Measurements from ENCODE around the gene SOX8.

GRCh38 chr16:947255-947921, 34.2 kb upstream of the SOX8 start:
- TF ChIP-seq EP300 (IDR thresholded peaks at IDR 0.05), result no peak
- TF ChIP-seq, protein P1, sequence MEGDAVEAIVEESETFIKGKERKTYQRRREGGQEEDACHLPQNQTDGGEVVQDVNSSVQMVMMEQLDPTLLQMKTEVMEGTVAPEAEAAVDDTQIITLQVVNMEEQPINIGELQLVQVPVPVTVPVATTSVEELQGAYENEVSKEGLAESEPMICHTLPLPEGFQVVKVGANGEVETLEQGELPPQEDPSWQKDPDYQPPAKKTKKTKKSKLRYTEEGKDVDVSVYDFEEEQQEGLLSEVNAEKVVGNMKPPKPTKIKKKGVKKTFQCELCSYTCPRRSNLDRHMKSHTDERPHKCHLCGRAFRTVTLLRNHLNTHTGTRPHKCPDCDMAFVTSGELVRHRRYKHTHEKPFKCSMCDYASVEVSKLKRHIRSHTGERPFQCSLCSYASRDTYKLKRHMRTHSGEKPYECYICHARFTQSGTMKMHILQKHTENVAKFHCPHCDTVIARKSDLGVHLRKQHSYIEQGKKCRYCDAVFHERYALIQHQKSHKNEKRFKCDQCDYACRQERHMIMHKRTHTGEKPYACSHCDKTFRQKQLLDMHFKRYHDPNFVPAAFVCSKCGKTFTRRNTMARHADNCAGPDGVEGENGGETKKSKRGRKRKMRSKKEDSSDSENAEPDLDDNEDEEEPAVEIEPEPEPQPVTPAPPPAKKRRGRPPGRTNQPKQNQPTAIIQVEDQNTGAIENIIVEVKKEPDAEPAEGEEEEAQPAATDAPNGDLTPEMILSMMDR (IDR thresholded peaks at IDR 0.05), result no peak
